Measurements from ENCODE around the gene IPO9. TPM values are rescaled to one million over a fixed set of nuclear protein-coding genes. Genes with fewer than 3 reads are reported as not detected.

IPO9 gene
- total RNA-seq, 4 donors from 2014 or later: 9.6 to 23.1 (median 13.4) TPM

DNA sequence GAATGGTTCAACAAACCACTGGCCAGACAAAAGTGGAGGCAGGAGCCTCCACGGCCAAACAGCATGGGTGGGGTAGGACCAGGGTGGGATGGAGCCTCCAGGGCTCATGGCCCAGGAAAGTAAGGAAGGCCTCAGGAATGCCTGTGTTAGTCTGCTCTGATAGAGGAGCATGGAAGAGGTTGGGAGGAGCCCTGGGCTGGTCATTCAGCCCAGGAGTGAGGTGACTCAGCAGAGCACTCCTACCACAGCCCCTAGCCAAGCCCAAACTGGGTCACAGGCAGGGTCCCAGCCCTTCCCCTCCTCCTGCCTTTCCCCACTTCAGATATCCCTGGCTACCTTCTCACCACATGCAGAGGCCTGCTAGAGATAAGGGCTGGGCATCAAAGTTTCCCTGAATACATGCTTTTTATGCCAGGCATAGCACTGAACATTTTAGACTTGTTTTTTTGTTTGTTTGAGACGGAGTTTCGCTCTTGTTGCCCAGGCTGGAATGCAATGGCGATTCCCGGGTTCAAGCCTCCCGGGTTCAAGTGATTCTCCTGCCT, 56.6 kb downstream of the IPO9 start:
- TF ChIP-seq CTCF (IDR thresholded peaks at IDR 0.05): no peak
- TF ChIP-seq POLR2A (IDR thresholded peaks at IDR 0.05): no peak
- Histone ChIP-seq H3K4me1 (peaks cover 0 to 29% (median 5%) of the 10 kb centered on the region in 4 donors), H3K9me3 (no peaks in the 10 kb centered on the region), H3K27ac (no peak overlapping the region), H3K36me3 (no peaks in the 10 kb centered on the region), H3K4me3 (no peak overlapping the region), H3K27me3 (peaks cover 0 to 4% of the 10 kb centered on the region in 2 donors)
- peak in 1 of 3 donors; percentile 35 for DNase-seq

DNA sequence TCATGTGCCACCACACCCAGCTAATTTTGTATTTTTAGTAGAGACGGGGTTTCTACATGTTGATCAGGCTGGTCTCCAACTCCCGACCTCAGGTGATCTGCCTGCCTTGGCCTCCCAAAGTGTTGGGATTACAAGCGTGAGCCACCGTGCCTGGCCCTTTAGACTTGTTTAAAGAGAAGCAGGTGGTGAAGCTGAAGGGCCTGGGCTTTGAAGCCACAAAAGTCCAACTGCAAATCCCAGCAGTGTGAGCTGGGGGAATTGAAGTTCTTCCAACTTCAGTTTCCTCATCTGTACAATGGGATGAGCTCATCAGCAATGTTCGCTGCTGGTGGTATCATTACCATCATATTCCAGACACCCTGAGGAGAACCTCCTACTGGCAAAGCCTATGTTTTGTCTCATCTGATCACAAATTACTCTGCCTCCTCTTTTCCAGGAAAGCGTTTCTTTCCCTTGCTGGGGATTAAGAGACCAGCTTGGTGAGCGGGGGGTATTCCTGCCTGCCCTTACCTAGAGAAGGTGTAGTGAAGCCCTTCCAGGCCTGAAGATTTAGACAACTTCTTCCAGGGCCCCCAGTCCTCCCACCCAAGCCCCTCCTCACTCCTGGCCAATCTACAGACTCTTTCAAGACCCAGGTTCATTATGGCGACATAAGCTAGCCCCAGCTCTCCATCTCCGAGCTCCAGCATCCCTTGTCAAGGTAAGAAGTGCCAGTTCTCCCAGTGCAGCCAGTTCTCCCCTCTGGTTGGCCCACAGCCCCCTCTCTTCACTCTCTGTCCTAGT, 57.3 kb downstream of the IPO9 start:
- H3K9me3 ChIP-seq: no peaks in the 10 kb centered on the region
- H3K27ac ChIP-seq: no peak overlapping the region
- TF ChIP-seq POLR2A (IDR thresholded peaks at IDR 0.05) (no peak), CTCF (IDR thresholded peaks at IDR 0.05) (no peak)
- peaks cover 0 to 29% (median 5%) of the 10 kb centered on the region in 4 donors for H3K4me1 ChIP-seq
- peak in 1 of 3 donors; percentile 27 for DNase-seq
- H3K36me3 ChIP-seq: no peaks in the 10 kb centered on the region
- H3K27me3 ChIP-seq: peaks cover 0 to 4% of the 10 kb centered on the region in 2 donors
- no peak overlapping the region for H3K4me3 ChIP-seq

DNA sequence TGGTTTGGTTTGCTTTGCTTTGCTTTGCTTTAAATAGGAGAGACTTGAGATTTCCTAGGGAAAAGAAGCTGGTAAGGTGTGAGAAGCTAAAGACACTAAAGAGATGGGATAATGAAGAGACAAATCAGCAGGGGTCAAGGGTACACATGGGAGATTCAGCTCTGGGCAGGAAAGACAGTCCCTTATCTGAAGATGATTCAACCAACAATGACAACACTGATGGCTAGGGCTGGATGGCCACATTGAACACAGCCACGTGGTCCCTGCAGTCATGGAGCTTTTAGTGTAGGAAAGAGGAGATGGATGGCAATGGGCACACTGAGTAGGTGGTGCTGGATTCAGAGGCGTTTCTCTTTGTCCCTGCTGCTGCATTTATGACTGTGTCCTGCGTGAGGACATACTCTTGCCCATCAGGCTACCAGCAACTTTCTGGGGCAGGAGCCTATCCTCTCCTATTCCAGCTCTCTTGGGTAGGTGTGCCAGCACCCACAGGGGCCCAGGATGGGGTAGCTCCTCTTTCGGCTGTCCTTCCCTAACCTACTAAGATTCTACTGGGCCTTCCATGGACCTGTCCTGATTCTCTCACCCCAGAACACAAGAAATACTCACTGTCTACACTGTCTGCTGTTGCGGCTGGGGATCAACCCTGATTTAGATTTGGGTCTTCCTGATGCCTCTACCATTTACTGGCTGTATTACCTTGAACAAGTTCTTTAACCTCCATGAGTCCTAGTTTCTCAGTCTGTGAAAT, 58.3 kb downstream of the IPO9 start:
- Histone ChIP-seq H3K27ac (no peak overlapping the region), H3K36me3 (no peaks in the 10 kb centered on the region), H3K27me3 (peaks cover 0 to 4% of the 10 kb centered on the region in 2 donors), H3K4me3 (no peak overlapping the region), H3K9me3 (no peaks in the 10 kb centered on the region), H3K4me1 (peaks cover 0 to 29% (median 5%) of the 10 kb centered on the region in 4 donors)
- DNase-seq: no peak
- TF ChIP-seq POLR2A (IDR thresholded peaks at IDR 0.05) (no peak), CTCF (IDR thresholded peaks at IDR 0.05) (no peak)

DNA sequence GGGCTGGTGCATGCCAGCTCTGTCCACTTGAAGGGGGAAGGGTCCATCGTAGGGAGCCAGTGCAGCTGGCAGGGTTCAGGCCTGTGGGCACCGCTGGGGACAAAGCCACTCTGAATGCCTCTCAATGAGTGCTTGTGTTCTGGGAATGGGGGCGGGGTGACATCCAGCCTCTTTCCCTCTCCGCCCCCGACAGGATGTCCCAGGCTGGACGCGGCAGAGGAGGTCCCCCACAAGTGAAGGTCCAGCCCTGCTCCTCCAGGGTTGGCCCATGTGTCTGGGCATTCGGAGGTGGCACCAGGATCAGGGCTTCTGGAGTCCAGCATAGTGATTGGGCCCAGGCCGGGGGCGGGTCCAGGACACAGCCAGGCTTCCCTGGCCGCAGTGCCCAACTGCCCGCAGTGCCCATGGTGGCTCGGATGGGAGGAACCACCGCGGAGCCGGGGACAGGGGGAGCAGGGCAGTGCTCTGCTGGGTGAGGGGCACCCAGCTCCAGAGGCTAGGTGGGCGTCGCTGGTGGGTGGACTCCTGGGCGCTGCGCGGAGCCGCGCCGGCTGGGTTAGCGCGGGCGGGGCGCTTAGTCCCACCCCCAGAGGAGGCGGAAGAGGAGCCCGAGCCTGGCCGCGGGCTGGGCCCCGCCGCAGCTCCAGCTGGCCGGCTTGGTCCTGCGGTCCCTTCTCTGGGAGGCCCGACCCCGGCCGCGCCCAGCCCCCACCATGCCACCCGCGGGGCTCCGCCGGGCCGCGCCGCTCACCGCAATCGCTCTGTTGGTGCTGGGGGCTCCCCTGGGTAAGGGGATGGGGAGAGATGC, 59.5 kb downstream of the IPO9 start, which contains the start of gene SHISA4:
Gene SHISA4 (plus strand): TSS at position 617 of the 808 bp plus-strand sequence. CDS start 97 bp downstream, at position 714.
- peak within 1 kb of the TSS; percentile 32 to 85 (median 58) for H3K4me3 ChIP-seq
- peak within 1 kb of the TSS in 3 of 4 donors; percentile 20 to 66 (median 60) for H3K27ac ChIP-seq
- H3K4me1 ChIP-seq: peaks cover 0 to 29% (median 5%) of the 10 kb centered on the region in 4 donors
- TF ChIP-seq CTCF (IDR thresholded peaks at IDR 0.05) (no peak), POLR2A (IDR thresholded peaks at IDR 0.05) (no peak)
- H3K9me3 ChIP-seq: no peaks in the 10 kb centered on the region
- H3K36me3 ChIP-seq: no peaks in the 10 kb centered on the region
- H3K27me3 ChIP-seq: peaks cover 0 to 4% of the 10 kb centered on the region in 2 donors
- DNase-seq: peak; percentile 23 to 67 (median 62)

Data from Peyer's patch (tissue), 4 donors.